Pons (tissue), 1 donor: ENCODE measurements around the gene CBX3.
"Not testable (repeated sequence)": the region's sequence is repeated elsewhere in the genome, so short reads cannot be mapped to it uniquely, and the experiment has no call there.

ENCODE experiments used
- DNase-seq: peaks from one replicate; pipeline ENCODE4 v3.0.0-alpha.2; 2016; ENCODE audit warnings: low spot score

Gene CBX3

GRCh38 chr7:26170663-26171062, 30.9 kb upstream of the CBX3 start:
- no peak for DNase-seq

GRCh38 chr7:26171601-26172000, 29.9 kb upstream of the CBX3 start:
- DNase-seq: no peak

- no peak for DNase-seq
Observed at GRCh38 chr7:26172048-26172447, 29.5 kb upstream of the CBX3 start.

GRCh38 chr7:26175903-26176302, 25.6 kb upstream of the CBX3 start:
- DNase-seq: not testable (repeated sequence)

GRCh38 chr7:26176696-26177095, 24.8 kb upstream of the CBX3 start:
- DNase-seq: not testable (repeated sequence)

- not testable (repeated sequence) for DNase-seq
Observed at GRCh38 chr7:26177269-26177668, 24.3 kb upstream of the CBX3 start.

- no peak for DNase-seq
Observed at GRCh38 chr7:26178272-26178960, 23.1 kb upstream of the CBX3 start.

GRCh38 chr7:26179422-26179821, 22.1 kb upstream of the CBX3 start:
- DNase-seq: no peak

GRCh38 chr7:26179826-26180497, 21.6 kb upstream of the CBX3 start:
- DNase-seq: no peak

- DNase-seq: no peak
Observed at GRCh38 chr7:26180792-26181198, 20.8 kb upstream of the CBX3 start.

- no peak for DNase-seq
Observed at GRCh38 chr7:26181474-26182227, 19.9 kb upstream of the CBX3 start.

- no peak for DNase-seq
Observed at GRCh38 chr7:26182283-26182682, 19.3 kb upstream of the CBX3 start.

GRCh38 chr7:26182706-26183105, 18.8 kb upstream of the CBX3 start:
- DNase-seq: no peak

GRCh38 chr7:26183545-26184280, 17.8 kb upstream of the CBX3 start:
- no peak for DNase-seq

GRCh38 chr7:26184281-26185101, 17.1 kb upstream of the CBX3 start:
- not testable (repeated sequence) for DNase-seq

GRCh38 chr7:26185131-26185843, 16.3 kb upstream of the CBX3 start:
- no peak for DNase-seq

GRCh38 chr7:26185844-26186180, 15.7 kb upstream of the CBX3 start:
- DNase-seq: no peak

GRCh38 chr7:26186364-26187311, 14.9 kb upstream of the CBX3 start:
- DNase-seq: no peak

GRCh38 chr7:26187380-26188205, 14.0 kb upstream of the CBX3 start:
- DNase-seq: no peak
